HCEC 1CT (cell line): Measurements from ENCODE around the gene DCAF7.
A peak's percentile ranks its signal among the peaks of the same experiment; 100 is the strongest.

ENCODE experiments used
- DNase-seq: peaks from one replicate; pipeline ENCODE4 v3.0.0-alpha.2; 2017

DCAF7 gene

DNA sequence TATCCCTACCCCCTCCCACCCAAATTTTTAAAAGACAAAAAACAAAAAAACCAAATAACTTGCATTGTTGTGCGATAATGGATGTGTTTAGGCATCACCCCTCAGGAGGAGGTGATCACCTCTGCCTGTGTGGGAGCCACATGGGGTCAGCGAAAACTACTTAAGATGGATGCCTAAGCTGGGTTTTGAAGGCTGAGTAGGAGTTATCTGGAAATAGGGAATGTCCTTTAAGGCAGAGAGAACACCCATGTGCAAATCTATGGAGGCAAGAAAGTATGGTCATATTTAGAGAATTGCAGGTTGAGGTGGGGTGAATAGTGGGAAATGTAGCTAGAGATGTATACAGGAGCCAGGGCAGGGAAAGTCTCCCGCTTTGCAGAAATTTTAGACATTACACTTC, 44.9 kb downstream of the DCAF7 start:
- no peak for DNase-seq

DNA sequence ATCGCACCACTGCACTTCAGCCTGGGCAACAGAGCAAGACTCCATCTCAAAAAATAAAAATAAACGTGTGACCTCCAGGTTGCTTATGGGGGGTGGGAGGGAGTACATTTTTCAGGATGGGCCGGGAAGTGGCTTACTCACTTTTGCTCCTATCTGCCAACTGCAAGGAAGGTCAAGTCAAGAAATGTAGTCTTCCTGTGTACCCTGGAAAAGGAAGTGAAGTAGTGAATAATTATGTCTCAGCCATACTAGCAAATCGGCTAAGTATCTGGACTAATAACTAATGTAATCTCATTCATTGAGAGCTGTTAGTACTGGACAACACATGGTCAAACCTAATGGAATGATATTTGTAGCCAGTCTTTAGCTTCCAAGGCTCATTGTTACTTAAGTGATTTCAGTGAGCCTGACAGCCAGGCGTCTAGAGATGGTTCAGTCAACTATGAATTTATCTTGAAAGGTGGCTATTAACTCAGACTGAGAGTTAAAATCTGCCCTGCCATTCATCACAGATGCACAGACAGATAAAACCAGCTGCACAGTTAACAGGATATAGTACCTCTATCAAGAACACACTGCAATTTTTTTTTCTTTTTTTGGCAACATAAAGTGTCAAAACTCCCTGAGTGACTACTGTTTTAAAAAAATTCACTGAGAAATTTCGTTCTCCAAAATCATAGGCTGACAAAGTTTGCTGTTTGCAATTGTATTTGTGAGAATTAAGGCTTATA, 46.7 kb downstream of the DCAF7 start:
- no peak for DNase-seq

DNA sequence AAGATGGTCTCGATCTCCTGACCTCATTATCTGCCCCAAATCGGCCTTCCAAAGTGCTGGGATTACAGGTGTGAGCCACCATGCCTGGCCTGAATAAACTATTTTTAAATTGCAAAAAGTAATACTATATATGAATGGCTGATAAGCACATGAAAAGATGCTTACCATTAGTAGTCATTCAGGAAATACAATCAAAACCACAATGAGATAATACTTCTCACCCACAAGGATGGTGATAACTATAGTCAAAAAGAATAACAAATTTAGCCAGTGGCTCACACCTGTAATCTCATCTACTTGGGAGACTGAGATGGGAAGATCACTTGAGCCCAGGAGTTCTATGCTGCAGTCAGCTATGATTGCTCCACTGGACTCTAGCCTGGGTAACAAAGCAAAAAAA, 48.0 kb downstream of the DCAF7 start:
- no peak for DNase-seq

DNA sequence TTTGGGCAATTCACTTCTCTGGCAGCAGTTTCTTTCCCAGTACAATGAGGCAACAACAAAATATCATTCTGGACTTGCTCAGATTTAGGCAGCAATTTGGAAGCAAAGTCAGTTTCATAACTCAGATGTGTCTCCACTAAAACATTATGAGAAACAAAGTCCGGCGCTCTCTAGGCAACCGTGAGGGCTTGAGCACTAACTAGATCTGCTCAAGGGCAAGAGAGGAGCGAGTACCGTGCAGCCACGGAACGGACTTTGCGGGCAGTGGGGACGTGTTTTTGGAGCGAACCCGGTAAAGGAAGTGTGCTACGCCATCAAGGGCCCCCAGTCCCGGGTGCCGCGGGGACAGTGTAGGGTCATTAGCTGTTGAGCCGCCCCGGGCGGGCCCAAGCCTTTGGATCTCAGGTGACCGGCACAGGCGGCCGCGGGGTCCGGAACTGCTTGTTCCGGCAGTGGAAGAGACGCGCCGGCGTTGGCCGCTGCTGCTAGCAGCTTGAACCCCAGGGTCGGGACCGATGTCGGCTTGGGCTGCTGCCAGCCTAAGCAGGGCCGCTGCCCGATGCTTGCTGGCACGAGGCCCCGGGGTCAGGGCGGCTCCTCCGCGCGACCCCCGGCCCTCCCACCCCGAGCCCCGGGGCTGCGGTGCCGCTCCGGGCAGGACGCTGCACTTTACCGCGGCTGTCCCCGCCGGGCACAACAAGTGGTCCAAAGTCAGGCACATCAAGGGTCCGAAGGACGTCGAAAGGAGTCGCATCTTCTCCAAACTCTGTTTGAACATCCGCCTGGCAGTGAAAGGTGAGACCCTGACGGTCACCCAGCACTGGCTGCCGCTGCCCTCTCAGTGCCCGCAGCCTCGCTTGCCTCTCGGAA, 50.5 kb downstream of the DCAF7 start, which contains the start of gene TACO1:
TSS of gene TACO1 (plus strand) at position 327 of the 870 bp plus-strand sequence. CDS start at position 516, 189 bp downstream.
- peak; percentile 80 for DNase-seq

DNA sequence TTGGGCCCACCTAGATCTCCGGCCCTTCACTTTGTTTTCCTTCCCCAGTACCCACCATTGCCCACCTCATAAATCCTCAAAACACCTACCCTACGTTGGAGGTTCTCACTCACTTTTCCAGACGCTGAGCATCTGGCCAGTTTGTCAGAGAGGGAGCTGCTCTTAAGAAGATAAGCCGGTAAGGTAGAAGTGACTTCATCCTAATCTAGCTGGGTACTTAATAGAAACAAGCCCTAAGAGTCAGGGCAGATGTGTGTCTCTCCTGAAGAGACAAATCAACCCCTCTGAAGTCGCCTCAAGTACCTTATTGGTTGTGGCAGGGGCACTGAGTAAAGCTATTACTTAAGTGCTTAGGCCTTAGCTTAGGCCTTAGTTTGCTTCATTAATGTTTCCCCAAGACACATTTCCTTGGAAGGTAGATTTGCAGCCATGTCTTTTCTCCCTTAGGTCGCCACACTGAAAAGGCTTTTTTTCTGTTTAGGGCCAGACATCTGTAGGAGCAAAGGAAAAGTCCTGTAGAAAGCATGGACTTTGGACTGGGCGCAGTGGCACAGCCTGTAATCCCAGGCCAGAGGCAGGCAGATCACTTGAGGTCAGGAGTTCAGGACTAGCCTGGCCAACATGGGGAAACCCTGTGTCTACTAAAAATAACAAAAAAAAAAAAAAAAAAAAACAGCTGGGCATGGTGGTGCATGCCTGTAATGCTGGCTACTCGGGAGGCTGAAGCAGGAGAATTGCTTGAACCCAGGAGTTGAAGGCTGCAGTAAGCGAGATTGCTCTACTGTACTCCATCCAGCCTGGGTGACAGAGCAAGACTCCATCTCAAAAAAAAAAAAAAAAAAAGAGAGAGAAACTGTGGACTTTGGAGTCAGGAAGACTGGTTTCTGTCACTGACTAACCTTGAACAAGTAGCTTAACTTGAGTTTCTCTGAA, 51.4 kb downstream of the DCAF7 start:
- DNase-seq, result no peak

DNA sequence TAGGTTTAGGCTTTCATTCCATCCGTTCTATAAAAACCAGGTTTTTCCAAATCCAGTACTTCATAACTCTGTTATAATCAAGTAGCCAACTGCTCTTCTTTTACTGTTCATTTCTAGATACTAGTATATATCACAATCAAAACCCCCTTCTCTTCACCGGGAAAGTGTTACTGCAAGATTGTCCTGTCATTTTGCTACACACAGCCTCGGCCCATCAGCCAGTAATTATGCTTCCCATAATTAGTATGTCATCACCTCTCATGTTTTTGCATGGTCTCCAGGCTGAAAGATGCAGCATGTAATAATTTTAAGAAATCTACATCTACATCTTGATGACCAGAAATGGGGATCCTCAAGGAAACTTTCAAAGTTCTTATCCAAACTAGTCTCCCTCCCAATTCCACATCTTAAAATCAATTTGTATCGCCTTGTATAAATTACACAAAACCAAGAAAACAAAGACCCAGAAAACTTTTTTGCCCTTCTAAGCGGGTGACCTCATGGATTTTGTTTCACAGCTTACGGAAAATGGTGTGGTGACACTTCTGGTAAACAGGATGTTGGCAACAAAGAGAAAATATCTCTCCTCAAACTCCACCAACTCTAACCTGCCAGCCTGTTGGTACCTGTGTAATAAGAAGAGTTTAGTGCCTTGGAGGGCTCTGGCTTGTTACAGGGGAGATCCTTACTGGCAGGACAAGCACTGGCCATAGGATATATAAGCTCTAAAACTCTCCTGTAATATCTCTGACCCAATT, 59.7 kb downstream of the DCAF7 start:
- DNase-seq, result no peak

DNA sequence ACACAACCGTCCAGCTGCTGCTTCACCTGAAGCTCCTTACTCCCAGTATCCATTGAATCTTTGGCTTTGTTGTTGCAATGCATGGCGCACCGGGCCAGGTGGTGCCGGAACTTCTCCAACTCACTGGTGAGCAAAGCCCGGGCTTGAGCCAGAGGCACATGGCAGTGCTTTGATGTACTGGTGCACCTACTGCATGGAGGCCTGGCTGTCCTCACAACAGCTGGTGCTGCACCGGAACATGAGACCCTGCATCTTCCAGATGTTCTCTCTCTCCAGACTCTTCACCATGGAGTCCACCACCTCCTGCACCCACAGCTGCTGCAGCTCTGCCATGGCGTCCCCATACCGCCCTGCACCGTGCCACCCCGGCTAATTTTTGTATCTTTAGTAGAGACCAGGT, 60.6 kb downstream of the DCAF7 start:
- no peak for DNase-seq

DNA sequence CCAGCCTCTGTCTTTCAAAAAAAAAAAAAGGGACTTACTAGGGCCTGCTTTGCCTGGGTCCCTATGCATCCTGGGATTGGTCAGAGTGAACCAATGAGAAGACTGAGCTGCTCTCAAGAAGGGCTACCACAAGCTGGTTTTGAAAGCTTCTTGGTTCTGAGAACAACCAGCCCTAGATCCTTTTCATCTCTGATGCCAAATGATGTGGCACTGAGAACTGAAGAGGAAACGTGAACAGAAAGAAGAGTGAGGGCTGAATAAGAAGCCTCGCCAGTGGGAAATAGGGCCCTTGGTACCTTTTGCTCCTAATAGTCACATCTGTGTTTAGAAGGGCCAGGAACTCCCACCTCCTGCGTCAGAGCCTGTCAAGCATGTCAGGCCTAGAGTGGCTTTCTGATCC, 61.1 kb downstream of the DCAF7 start:
- DNase-seq, result no peak

DNA sequence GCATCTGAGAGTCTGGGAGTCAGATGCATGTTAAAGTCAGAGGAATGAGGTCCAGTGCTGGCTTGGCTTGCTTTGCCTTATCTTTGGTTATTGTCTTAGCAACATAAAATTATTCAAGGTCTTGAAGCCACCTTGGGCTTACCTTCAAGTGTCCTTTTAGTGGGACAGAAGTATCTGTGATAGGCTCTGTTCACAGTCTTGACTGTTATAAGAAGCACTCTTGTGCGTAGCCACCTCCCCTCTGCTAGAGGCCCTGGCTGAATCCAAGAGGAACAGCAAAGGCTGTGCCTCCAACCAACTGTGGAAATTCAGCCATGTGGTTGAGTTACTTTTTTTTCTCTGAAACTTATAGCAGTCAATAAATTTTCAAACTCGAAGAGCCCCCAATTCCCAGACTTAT, 63.4 kb downstream of the DCAF7 start:
- no peak for DNase-seq

DNA sequence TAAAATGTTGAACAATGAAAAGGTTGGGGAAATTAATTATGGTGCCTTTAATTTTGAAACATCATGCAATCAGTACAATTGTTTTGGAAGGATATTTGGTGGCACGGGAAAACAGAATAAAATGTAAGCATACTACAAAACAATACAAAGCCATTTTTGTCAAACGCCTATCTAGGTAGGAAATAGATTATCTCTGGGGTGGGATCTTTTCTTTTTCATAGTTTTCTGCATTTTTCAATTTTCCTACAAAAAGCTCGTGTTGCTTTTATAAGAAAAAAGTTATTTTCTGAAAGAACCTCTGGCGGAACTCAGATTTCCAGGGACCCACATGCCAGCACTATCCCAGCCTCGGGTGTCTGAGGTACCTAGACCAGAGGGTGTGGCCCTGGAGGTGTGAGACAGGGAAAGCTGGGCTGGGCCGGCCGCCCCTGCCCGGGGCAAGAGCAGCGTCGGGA, 71.0 kb downstream of the DCAF7 start:
- DNase-seq, result no peak

DNA sequence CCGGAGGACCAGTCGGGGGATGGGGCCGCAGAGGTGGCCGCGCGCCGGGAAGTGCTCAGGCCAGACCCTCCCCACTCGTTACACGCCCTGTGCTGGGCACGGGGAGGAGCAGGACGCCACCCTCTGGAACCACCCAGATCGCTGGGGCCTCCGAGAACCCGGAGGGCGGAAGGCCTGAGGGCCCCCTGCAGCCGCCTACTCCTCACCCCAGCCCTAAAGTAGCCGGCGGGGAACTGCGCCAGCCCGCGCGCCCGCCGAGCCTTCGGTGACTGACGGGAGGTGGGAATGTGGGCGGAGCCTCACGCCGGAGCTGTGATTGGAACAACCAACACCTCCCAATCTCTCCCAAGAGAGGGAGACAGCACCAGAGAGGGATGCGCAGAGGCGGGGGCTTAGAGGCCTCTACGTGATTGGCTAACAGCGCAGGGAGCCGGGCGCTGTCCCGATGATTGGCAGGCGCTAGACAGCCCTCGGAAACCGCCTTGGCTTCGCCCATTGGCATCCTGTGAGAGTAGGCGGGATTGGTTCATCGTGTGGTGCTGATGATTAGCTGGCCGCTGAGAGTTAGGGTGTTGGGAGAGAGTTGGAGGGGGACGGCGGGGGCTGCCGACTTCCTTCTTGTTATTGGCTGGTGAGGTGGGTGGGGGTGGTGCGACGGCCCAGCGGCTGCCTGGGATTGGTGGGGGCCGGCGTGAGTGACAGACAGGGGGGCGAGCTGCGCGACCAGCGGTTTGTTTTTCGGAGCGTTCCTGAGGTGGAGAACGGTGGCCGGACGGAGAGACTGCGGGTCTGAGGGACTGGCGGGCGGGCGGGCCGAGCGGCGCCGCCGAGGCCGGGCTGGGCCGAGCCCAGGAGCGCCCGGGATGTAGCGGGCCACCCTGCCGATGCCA, 71.7 kb downstream of the DCAF7 start, which contains the start of gene MAP3K3:
TSS of gene MAP3K3 (plus strand) at position 734 of the 890 bp plus-strand sequence. CDS start 343 bp downstream, outside the sequence.
- peak; percentile 100 for DNase-seq

DNA sequence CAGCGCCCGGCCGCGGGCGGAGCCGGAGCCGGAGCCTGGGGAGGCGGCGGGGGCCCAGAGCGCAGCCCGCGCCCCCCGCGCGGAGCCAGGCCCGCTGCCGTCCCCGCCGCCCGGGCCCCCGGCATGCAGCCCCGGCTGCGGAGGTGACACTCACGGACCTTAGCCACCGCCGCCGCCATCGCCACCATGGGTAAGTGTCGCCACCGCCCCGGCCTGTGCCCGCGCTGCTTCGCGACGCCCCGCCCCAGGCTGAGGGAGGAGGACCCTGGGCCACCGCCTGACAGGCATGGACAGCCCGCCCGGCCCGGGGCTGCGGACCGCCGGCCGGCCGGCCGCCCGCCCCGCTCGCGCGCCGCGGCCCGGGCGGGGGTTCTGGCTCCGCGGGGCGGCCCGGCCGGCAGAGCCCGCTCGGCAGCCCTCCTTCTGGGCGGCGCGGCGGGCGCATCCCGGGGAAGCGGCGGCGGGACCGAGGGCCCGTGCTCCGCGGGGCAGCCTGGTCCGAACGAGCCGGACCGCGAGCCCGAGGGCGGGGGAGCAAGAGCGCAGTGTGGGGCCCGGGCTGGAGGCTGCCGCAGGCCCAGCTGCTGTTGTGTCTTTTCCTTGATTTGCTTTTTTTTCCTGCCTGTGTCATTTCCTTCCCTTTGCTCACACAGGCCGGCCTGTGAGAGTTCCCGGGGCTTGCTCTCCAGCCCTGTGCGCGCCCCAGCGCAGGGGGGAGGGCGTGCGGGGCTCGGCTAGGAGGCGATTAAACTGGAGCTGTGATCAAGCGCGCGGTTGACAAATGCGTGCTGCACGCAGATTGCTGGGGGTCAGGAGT, 72.5 kb downstream of the DCAF7 start:
- DNase-seq, result peak; percentile 62

DNA sequence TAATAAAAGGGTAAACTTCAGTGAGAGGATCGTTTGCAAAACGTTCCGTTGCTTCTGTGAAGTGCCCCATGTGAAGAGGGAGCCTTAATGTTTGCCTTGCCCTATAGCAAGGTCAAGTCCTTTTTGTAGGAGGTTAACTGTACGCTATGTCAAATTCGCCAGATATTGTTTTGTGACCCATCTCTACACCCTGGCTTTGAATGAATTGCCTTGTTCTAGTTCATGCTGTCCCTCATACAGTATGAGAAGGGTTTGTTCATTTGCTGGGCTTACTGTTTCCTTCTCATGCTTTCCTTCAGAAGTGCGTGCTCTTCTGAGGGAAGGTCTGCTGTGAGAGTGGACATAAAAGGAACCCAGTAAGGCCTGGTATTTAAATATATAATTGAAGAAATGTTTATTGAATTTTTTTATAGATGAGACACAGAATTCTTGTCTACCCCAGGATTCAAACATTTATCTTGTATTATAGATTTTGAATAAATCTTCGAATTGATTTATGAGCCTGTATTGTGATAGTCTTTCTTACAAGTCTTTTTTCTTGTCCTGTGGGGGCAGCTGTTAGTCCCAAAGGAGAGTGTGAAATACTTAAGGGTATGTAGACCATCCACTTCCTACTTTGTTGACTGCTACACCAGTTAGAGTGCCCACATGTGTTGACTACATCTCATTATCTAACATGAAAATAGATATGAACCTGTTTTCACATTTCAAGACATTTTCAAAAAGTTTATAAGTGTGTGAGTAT, 73.7 kb downstream of the DCAF7 start:
- no peak for DNase-seq

DNA sequence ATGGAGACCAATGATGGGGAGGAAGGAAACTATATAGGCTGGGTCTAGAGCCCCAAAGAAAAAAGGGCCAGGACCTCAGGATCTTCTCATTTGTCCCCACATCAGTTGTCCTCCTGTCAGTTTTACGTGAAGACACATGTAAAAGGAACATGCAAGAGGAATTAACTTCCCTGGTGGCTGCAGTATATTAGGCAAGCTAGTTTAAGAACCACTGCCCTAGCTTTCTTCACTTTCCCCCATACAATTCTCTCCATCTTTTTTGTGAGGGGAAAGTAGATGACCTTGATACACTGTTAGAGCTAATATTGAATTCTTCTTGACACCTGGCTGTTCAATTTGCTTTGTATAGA, 74.2 kb downstream of the DCAF7 start:
- no peak for DNase-seq

DNA sequence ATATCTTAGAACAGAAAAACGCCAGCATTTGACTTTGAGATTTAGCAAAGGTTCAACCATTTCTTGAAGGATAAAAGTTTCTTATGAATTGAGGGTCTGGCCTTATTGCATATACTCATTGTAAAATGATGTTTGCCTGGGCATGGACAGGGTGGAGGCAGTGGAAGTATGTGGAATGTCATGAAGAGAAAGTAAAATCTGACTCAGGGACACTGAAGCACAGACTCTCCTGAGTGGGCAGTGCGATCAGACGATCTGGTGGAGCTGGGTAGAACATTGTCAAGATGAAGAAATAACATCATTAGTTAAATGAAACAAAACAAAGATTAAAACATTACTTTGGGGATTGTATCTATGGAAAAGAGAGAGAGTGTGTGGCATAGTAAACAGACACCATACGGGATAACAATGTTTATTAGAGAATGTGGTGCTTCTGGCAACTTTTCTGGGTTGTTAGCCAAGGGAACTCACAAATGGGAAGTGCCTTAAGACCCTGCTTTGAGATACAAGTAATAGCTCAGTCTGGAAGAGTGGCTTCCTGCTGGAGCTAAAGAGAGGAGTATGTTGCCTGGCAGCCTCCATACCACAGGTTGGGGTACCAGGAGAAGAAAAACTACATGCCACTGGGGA, 76.4 kb downstream of the DCAF7 start:
- DNase-seq, result no peak

DNA sequence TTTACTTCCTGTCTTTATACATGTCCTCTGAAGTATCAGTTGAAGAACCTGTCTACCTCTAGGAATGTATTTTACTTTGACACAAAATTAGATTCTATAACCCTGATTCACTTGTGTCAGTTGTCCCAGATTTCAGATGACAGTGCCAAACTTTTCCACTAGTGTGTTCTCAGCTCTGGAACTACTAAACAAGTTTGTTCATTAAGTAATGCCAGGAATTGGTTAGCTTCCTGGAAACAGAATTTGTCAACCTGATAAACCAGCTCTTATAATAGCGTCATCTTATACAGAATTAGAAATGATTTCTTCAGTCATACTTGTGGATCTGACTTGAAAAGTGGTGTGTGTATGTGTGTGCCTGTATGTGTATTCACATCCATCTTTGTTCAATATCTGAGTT, 79.3 kb downstream of the DCAF7 start:
- no peak for DNase-seq

DNA sequence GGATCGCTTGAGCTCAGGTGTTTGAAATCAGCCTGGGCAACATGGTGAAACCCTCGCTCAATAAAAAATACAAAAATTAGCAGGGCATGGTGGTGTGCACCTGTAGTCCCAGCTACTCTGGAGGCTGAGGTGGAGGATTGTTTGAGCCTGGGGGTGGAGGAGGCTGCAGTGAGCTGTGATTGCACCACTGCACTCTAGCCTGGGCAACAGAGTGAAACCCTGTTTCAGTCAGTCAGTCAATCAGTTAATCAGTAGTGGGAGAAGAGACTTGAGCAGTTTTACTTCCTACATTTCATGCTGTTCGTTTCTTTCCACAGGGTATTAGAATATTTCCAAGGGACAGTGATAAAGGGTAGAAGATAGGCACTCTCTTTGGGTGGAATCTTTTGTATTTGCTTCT, 80.8 kb downstream of the DCAF7 start:
- DNase-seq, result no peak

DNA sequence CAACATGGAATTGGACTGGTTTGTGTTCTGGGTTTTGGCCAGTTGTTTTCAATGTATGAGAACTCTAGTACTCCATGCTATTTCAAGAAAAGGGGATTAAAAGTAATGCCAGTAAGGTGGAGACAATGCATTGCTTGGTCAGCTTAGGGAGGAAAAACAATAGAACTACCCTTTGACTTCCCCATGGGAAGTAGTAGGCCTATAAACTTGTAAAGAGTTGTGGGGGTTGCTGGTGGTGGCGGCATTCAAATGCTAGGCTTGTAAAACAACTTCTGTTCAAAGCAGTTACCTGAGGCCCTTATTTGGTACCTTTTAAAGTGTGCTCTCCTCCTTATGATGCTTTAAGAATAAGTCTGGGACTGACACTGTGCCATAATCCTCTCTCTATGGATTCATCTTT, 81.3 kb downstream of the DCAF7 start:
- DNase-seq, result no peak

DNA sequence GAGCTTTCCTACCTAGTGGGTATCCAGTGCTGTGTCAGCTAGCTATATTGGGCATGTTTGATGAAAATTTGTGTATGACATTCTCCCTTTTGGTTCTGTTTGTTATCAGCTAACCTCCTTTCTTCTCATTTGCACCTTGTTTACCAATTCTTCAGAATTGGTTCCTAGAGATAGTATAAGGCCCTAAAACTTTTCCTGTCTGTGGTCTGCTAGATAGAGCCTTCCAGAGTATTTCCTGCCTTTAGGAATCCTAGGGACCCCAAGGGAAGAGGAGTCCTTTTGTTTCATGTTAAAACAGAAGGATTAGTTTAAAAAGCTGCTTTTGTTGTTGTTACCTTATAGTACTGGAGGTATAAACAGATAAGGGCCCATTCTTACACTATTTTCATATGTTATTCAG, 83.5 kb downstream of the DCAF7 start:
- DNase-seq, result no peak
